Neural cell (in vitro differentiated cells): ENCODE data around the gene RASD2. TPM values are rescaled to one million over a fixed set of nuclear protein-coding genes. Genes with fewer than 3 reads are reported as not detected.

Source experiments
- H2AFZ ChIP-seq: fragments of 200-600, 300-800 bp; sonication (generic), shearing (Covaris generic); 2 replicates; pipeline ENCODE4 v1.6.0; 2014; ENCODE audit warnings: low read depth, mild to moderate bottlenecking, antibody characterized with exemption, low read length, moderate library complexity
- H3F3A ChIP-seq: fragments of 200-600 bp; shearing (Covaris generic); 2 replicates; pipeline ENCODE4 v1.6.1; 2016; ENCODE audit warnings: mild to moderate bottlenecking, moderate library complexity, mixed read lengths, antibody characterized with exemption, low read length; ENCODE audit not compliant: insufficient read depth, poor library complexity, severe bottlenecking
- H3K27ac ChIP-seq: fragments of 200-600, 300-800 bp; sonication (generic), shearing (Covaris generic); 2 replicates; pipeline ENCODE4 v1.5.1; 2014; ENCODE audit warnings: mild to moderate bottlenecking, low read length, moderate library complexity
- H3K27me3 ChIP-seq: fragments of 300-800, 200-600 bp; sonication (generic), shearing (Covaris generic); 2 replicates; pipeline ENCODE4 v1.6.0; 2014; ENCODE audit warnings: mild to moderate bottlenecking, low read depth, low read length, moderate library complexity; ENCODE audit not compliant: insufficient read depth
- H3K36me3 ChIP-seq: fragments of 300-800, 200-600 bp; sonication (generic), shearing (Covaris generic); 2 replicates; pipeline ENCODE4 v1.5.1; 2014; ENCODE audit warnings: mild to moderate bottlenecking, antibody characterized with exemption, low read length, moderate library complexity; ENCODE audit not compliant: insufficient read depth
- H3K4me2 ChIP-seq: fragments of 300-800, 200-600 bp; sonication (generic), shearing (Covaris generic); 2 replicates; pipeline ENCODE4 v1.6.0; 2014; ENCODE audit warnings: mild to moderate bottlenecking, low read length
- H3K4me3 ChIP-seq: fragments of 300-800, 200-600 bp; sonication (generic), shearing (Covaris generic); 2 replicates; pipeline ENCODE4 v1.5.1; 2014; ENCODE audit warnings: mild to moderate bottlenecking, low read length, moderate library complexity
- H3K79me2 ChIP-seq: fragments of 200-600 bp; shearing (Covaris generic); replicated peaks from 2 replicates; pipeline ENCODE4 v1.6.0; 2014; ENCODE audit warnings: mild to moderate bottlenecking, low read length, moderate library complexity; ENCODE audit not compliant: insufficient read depth
- H3K9ac ChIP-seq: fragments of 300-800, 200-600 bp; sonication (generic), shearing (Covaris generic); 2 replicates; pipeline ENCODE4 v1.6.1; 2016; ENCODE audit warnings: mild to moderate bottlenecking, low read length, mixed read lengths
- H3K9me2 ChIP-seq: fragments of 200-600 bp; shearing (Covaris generic); 2 replicates; pipeline ENCODE4 v1.6.1; 2016; ENCODE audit warnings: mild to moderate bottlenecking, low read length, mixed read lengths; ENCODE audit not compliant: insufficient read depth
- H3K9me3 ChIP-seq: fragments of 200-600, 300-800 bp; sonication (generic), shearing (Covaris generic); 2 replicates; pipeline ENCODE4 v1.6.1; 2016; ENCODE audit warnings: mild to moderate bottlenecking, mixed run types, low read length, moderate library complexity, mixed read lengths
- H4K20me1 ChIP-seq: fragments of 200-600 bp; shearing (Covaris generic); 2 replicates; pipeline ENCODE4 v1.6.1; 2016; ENCODE audit warnings: mild to moderate bottlenecking, mixed run types; ENCODE audit not compliant: insufficient read depth
- CTCF ChIP-seq: fragments of 450-650 bp; IDR thresholded peaks from 2 replicates; pipeline ENCODE4 v1.5.1; 2014; ENCODE audit warnings: antibody characterized with exemption, mild to moderate bottlenecking, moderate library complexity; ENCODE audit not compliant: poor library complexity, severe bottlenecking
- EP300 ChIP-seq: fragments of 450-650 bp; conservative IDR thresholded peaks from 2 replicates; pipeline ENCODE4 v1.6.1; 2014; ENCODE audit warnings: antibody characterized with exemption, mild to moderate bottlenecking, moderate library complexity; ENCODE audit not compliant: poor library complexity, severe bottlenecking
- EZH2 ChIP-seq: fragments of 200-600, 300-800 bp; shearing (Covaris generic), sonication (generic); IDR thresholded peaks from 2 replicates; pipeline ENCODE4 v1.6.1; 2014; ENCODE audit warnings: antibody characterized with exemption, low read length, borderline replicate concordance, mild to moderate bottlenecking; ENCODE audit not compliant: insufficient read depth, poor library complexity, severe bottlenecking
- MXI1 ChIP-seq: fragments of 450-650 bp; conservative IDR thresholded peaks from 2 replicates; pipeline ENCODE4 v1.6.1; 2014; ENCODE audit warnings: antibody characterized with exemption, mild to moderate bottlenecking; ENCODE audit not compliant: poor library complexity, severe bottlenecking
- POLR2AphosphoS5 ChIP-seq: IDR thresholded peaks from 2 replicates; pipeline ENCODE4 v1.6.1; 2012
- RAD21 ChIP-seq: fragments of 450-650 bp; conservative IDR thresholded peaks from 2 replicates; pipeline ENCODE4 v1.6.1; 2014; ENCODE audit warnings: antibody characterized with exemption, mild to moderate bottlenecking, moderate library complexity
- SMC3 ChIP-seq: fragments of 450-650 bp; conservative IDR thresholded peaks from 2 replicates; pipeline ENCODE4 v1.6.1; 2014; ENCODE audit warnings: antibody characterized with exemption, mild to moderate bottlenecking, moderate library complexity; ENCODE audit not compliant: poor library complexity
- TAF1 ChIP-seq: IDR thresholded peaks from 2 replicates; pipeline ENCODE4 v1.6.1; 2012; ENCODE audit warnings: low read depth
- polyA plus RNA-seq: library from polyadenylated mRNA; depleted of rRNA; stranded (reverse); fragments of >200 nt; gene quantifications from 2 replicates; pipeline ENCODE4 v1.2.3, GENCODE V29; 2014
- TF ChIP-seq, protein P1 (sequence below): IDR thresholded peaks from 2 replicates; pipeline ENCODE4 v1.6.1; 2012; ENCODE audit warnings: borderline replicate concordance

Gene RASD2
- polyA plus RNA-seq, 1 donor from 2014 or later, result 0.14 TPM

DNA sequence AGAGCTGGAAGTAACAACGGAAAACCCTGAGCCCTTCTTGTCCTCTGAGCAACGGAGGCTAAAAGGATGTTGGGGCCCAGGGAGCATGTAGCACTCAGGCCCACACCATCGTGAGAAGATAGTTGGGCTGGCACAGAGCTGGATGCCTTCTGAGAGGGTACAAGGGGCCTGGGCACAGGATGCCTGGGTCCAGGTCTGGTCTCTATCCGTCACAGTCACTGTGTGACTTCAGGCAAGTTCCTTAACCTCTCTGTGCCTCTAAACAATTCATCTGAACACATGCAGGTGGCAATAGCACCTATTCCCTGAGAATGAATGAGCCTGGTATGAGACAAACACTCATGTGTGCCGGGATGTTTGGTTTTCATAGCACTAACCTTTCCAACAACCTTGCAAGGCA, 47.3 kb downstream of the RASD2 start:
- H3K4me2 ChIP-seq, result no peak overlapping the region
- H3K79me2 ChIP-seq, result no peaks in the 10 kb centered on the region
- H3K27ac ChIP-seq, result no peak overlapping the region
- no peaks in the 10 kb centered on the region for H3K9me3 ChIP-seq
- no peak for TF ChIP-seq TAF1
- no peak for TF ChIP-seq CTCF
- TF ChIP-seq EZH2, result no peak
- TF ChIP-seq EP300, result no peak
- TF ChIP-seq, protein P1, sequence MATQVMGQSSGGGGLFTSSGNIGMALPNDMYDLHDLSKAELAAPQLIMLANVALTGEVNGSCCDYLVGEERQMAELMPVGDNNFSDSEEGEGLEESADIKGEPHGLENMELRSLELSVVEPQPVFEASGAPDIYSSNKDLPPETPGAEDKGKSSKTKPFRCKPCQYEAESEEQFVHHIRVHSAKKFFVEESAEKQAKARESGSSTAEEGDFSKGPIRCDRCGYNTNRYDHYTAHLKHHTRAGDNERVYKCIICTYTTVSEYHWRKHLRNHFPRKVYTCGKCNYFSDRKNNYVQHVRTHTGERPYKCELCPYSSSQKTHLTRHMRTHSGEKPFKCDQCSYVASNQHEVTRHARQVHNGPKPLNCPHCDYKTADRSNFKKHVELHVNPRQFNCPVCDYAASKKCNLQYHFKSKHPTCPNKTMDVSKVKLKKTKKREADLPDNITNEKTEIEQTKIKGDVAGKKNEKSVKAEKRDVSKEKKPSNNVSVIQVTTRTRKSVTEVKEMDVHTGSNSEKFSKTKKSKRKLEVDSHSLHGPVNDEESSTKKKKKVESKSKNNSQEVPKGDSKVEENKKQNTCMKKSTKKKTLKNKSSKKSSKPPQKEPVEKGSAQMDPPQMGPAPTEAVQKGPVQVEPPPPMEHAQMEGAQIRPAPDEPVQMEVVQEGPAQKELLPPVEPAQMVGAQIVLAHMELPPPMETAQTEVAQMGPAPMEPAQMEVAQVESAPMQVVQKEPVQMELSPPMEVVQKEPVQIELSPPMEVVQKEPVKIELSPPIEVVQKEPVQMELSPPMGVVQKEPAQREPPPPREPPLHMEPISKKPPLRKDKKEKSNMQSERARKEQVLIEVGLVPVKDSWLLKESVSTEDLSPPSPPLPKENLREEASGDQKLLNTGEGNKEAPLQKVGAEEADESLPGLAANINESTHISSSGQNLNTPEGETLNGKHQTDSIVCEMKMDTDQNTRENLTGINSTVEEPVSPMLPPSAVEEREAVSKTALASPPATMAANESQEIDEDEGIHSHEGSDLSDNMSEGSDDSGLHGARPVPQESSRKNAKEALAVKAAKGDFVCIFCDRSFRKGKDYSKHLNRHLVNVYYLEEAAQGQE, result no peak
- no peak overlapping the region for H2AFZ ChIP-seq
- no peaks in the 10 kb centered on the region for H4K20me1 ChIP-seq
- H3K9ac ChIP-seq, result no peak overlapping the region
- no peaks in the 10 kb centered on the region for H3F3A ChIP-seq
- no peaks in the 10 kb centered on the region for H3K27me3 ChIP-seq
- no peak overlapping the region for H3K4me3 ChIP-seq
- H3K9me2 ChIP-seq, result no peaks in the 10 kb centered on the region
- H3K36me3 ChIP-seq, result no peaks in the 10 kb centered on the region

DNA sequence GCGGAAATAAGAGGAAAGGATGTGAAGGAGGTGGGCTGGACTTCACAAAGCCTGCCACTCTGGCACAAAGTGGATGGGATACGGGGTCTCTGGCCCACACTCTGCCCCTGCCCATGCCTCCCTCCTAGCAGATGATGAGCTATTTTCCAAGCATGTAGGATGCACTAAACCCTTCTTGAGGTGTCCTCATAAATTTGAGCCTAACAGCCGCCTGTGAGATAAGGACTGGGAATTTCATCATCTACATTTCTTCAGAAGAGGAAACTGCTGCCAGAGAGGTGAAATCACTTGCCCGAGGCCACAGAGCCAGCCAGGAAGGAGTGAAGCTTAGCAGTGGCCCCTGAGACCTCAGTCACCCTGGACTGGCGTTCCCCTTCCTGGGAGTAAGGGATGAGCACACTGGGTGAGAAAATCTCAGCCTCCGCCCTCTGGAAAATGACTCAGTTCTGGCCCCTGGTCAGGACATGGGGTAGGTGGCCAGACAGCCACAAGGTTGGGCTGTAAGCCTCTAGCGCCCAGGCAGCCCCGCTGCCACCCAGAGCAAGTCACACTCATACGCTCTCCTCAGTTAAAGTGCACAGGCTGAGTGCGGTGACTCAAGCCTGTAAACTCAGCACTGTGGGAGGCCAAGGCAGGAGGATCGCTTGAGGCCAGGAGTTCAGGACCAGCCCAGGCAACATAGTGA, 48.6 kb downstream of the RASD2 start:
- Histone ChIP-seq H3K9me3 (no peaks in the 10 kb centered on the region), H3K27ac (no peak overlapping the region), H4K20me1 (no peaks in the 10 kb centered on the region), H3K9me2 (no peaks in the 10 kb centered on the region), H3K4me3 (no peak overlapping the region), H3K4me2 (no peak overlapping the region), H2AFZ (no peak overlapping the region), H3K79me2 (no peaks in the 10 kb centered on the region), H3K36me3 (no peaks in the 10 kb centered on the region), H3K27me3 (no peaks in the 10 kb centered on the region), H3F3A (no peaks in the 10 kb centered on the region), H3K9ac (no peak overlapping the region)
- TF ChIP-seq CTCF (no peak), RAD21 (no peak), EP300 (no peak), POLR2AphosphoS5 (no peak), MXI1 (no peak), EZH2 (no peak), TAF1 (no peak), SMC3 (no peak)
- TF ChIP-seq, protein P1, result no peak
